SK-N-SH treated with all-trans-retinoic acid at 6 μM for 48 hours (cell line): ENCODE data around the gene LINC00237.

Experiments
- ATAC-seq: fragments of 200-7000 bp; cut with Tn5 transposase; 3 replicates; pipeline ENCODE4 v1.9.1; 2020; ENCODE audit warnings: mild to moderate bottlenecking, moderate library complexity
- ARNTL ChIP-seq: fragments of 450-650 bp; formaldehyde crosslinking; IDR thresholded peaks from 2 replicates; pipeline ENCODE4 v1.5.0; 2020; ENCODE audit warnings: low read depth, mild to moderate bottlenecking, moderate library complexity, borderline replicate concordance
- BACH2 ChIP-seq: fragments of 250-450 bp; sonication (Bioruptor Pico); IDR thresholded peaks from 2 replicates; pipeline ENCODE4 v1.9.0; 2021; ENCODE audit warnings: mild to moderate bottlenecking, borderline replicate concordance
- CREB5 ChIP-seq: fragments of 250-450 bp; sonication (Bioruptor Pico); IDR thresholded peaks from 2 replicates; pipeline ENCODE4 v1.5.1; 2020; ENCODE audit warnings: low read depth, mild to moderate bottlenecking, moderate library complexity
- CSDC2 ChIP-seq: fragments of 250-450 bp; sonication (Bioruptor Pico); IDR thresholded peaks from 2 replicates; pipeline ENCODE4 v1.5.0; 2020; ENCODE audit warnings: mild to moderate bottlenecking, moderate library complexity
- CSRNP3 ChIP-seq: fragments of 250-450 bp; sonication (Bioruptor Pico); IDR thresholded peaks from 2 replicates; pipeline ENCODE4 v1.5.1; 2021; ENCODE audit warnings: mild to moderate bottlenecking, moderate library complexity
- ESRRG ChIP-seq: fragments of 250-450 bp; sonication (Bioruptor Pico); IDR thresholded peaks from 2 replicates; pipeline ENCODE4 v1.6.1; 2021; ENCODE audit warnings: mild to moderate bottlenecking
- GLIS3 ChIP-seq: fragments of 250-450 bp; sonication (Bioruptor Pico); IDR thresholded peaks from 2 replicates; pipeline ENCODE4 v1.5.0; 2020; ENCODE audit warnings: mild to moderate bottlenecking, moderate library complexity
- ISL1 ChIP-seq: fragments of 250-450 bp; sonication (Bioruptor Pico); IDR thresholded peaks from 2 replicates; pipeline ENCODE4 v2.1.2; 2022; ENCODE audit warnings: mild to moderate bottlenecking, moderate library complexity
- OSR1 ChIP-seq: fragments of 250-450 bp; sonication (Bioruptor Pico); IDR thresholded peaks from 2 replicates; pipeline ENCODE4 v1.8.0; 2022; ENCODE audit warnings: moderate library complexity, mild to moderate bottlenecking, inconsistent platforms
- PATZ1 ChIP-seq: fragments of 250-450 bp; sonication (Bioruptor Pico); IDR thresholded peaks from 2 replicates; pipeline ENCODE4 v1.8.0; 2020; ENCODE audit warnings: mild to moderate bottlenecking, moderate library complexity, borderline replicate concordance
- PPARA ChIP-seq: fragments of 250-450 bp; sonication (Bioruptor Pico); IDR thresholded peaks from 2 replicates; pipeline ENCODE4 v1.5.0; 2020; ENCODE audit warnings: mild to moderate bottlenecking, borderline replicate concordance
- RARB ChIP-seq: fragments of 250-450 bp; sonication (Bioruptor Pico); IDR thresholded peaks from 2 replicates; pipeline ENCODE4 v1.8.0; 2021; ENCODE audit warnings: mild to moderate bottlenecking, moderate library complexity
- SNAI2 ChIP-seq: fragments of 250-450 bp; sonication (Bioruptor Pico); IDR thresholded peaks from 2 replicates; pipeline ENCODE4 v1.5.0; 2020; ENCODE audit warnings: mild to moderate bottlenecking, moderate library complexity
- TCF4 ChIP-seq: fragments of 250-450 bp; sonication (Bioruptor Pico); IDR thresholded peaks from 2 replicates; pipeline ENCODE4 v1.8.0; 2021; ENCODE audit warnings: mild to moderate bottlenecking, moderate library complexity, borderline replicate concordance
- TOX ChIP-seq: fragments of 250-450 bp; sonication (Bioruptor Pico); IDR thresholded peaks from 2 replicates; pipeline ENCODE4 v1.8.0; 2021; ENCODE audit warnings: mild to moderate bottlenecking, moderate library complexity, borderline replicate concordance
- TSHZ2 ChIP-seq: fragments of 250-450 bp; sonication (Bioruptor Pico); IDR thresholded peaks from 2 replicates; pipeline ENCODE4 v1.5.0; 2020; ENCODE audit warnings: mild to moderate bottlenecking, moderate library complexity
- ZC3H10 ChIP-seq: fragments of 250-450 bp; sonication (Bioruptor Pico); IDR thresholded peaks from 2 replicates; pipeline ENCODE4 v1.5.1; 2021; ENCODE audit warnings: mild to moderate bottlenecking, moderate library complexity
- ZFP30 ChIP-seq: fragments of 450-650 bp; formaldehyde crosslinking; IDR thresholded peaks from 2 replicates; pipeline ENCODE4 v1.5.0; 2022; ENCODE audit warnings: mild to moderate bottlenecking, moderate library complexity
- ZNF70 ChIP-seq: fragments of 450-650 bp; formaldehyde crosslinking; IDR thresholded peaks from 2 replicates; pipeline ENCODE4 v1.5.0; 2020; ENCODE audit warnings: mild to moderate bottlenecking, moderate library complexity
- ZNF8 ChIP-seq: fragments of 450-650 bp; formaldehyde crosslinking; IDR thresholded peaks from 2 replicates; pipeline ENCODE4 v1.5.0; 2020; ENCODE audit warnings: mild to moderate bottlenecking, moderate library complexity

The LINC00237 gene

GRCh38 chr20:21089391-21089790 lies 16.8 kb downstream of the LINC00237 start (continued):
- no peak for TF ChIP-seq TSHZ2

GRCh38 chr20:21087862-21088540 lies 18.2 kb downstream of the LINC00237 start:
- no peak for ATAC-seq
- TF ChIP-seq ZNF8 = no peak
- no peak for TF ChIP-seq OSR1
- TF ChIP-seq TOX (CRISPR knock-in tag) = no peak
- TF ChIP-seq ARNTL = no peak

- no peak for ATAC-seq
- TF ChIP-seq RARB (CRISPR knock-in tag) (no peak), ESRRG (CRISPR knock-in tag) (no peak), ARNTL (no peak), TCF4 (CRISPR knock-in tag) (no peak)
- TF ChIP-seq, all 23 proteins: peak for 0
Measured at GRCh38 chr20:21083825-21084325, 22.3 kb downstream of the LINC00237 start.

- no peak for ATAC-seq
- no peak for TF ChIP-seq TCF4 (CRISPR knock-in tag)
- no peak for TF ChIP-seq CREB5 (CRISPR knock-in tag)
Measured at GRCh38 chr20:21082584-21082983, 23.6 kb downstream of the LINC00237 start.

- ATAC-seq = no peak
- no peak for TF ChIP-seq ZFP30 (CRISPR knock-in tag)
- TF ChIP-seq SNAI2 (CRISPR knock-in tag) = no peak
- TF ChIP-seq PPARA (CRISPR knock-in tag) = no peak
- TF ChIP-seq CREB5 (CRISPR knock-in tag) = no peak
Measured at GRCh38 chr20:21077809-21078345, 28.3 kb downstream of the LINC00237 start.

- no peak for ATAC-seq
- no peak for TF ChIP-seq ZFP30 (CRISPR knock-in tag)
- TF ChIP-seq CSRNP3 (CRISPR knock-in tag) = no peak
- no peak for TF ChIP-seq PATZ1 (CRISPR knock-in tag)
- TF ChIP-seq BACH2 (CRISPR knock-in tag) = no peak
- TF ChIP-seq TOX (CRISPR knock-in tag) = no peak
- no peak for TF ChIP-seq ZNF8
- no peak for TF ChIP-seq CSDC2 (CRISPR knock-in tag)
- no peak for TF ChIP-seq ZC3H10 (CRISPR knock-in tag)
- TF ChIP-seq ISL1 (CRISPR knock-in tag) = no peak
- TF ChIP-seq TSHZ2 = no peak
- TF ChIP-seq ZNF70 (CRISPR knock-in tag) = no peak
- no peak for TF ChIP-seq ARNTL
- no peak for TF ChIP-seq RARB (CRISPR knock-in tag)
- TF ChIP-seq TCF4 (CRISPR knock-in tag) = no peak
- no peak for TF ChIP-seq GLIS3 (CRISPR knock-in tag)
- TF ChIP-seq PPARA (CRISPR knock-in tag) = no peak
Measured at GRCh38 chr20:21076073-21076472, 30.1 kb downstream of the LINC00237 start.
